DOHH2 (cell line): ENCODE data around the gene NTPCR.

Source experiments
- H3F3A ChIP-seq: fragments of 200-600 bp; sonication (generic), shearing (Covaris generic); 2 replicates; pipeline ENCODE4 v1.6.0; 2016; ENCODE audit warnings: antibody characterized with exemption, mild to moderate bottlenecking; ENCODE audit not compliant: control insufficient read depth, insufficient read depth
- H3K27ac ChIP-seq: fragments of 200-600 bp; sonication (generic); 2 replicates; pipeline ENCODE4 v1.5.1; 2014; ENCODE audit warnings: low read depth, mild to moderate bottlenecking, low read length, moderate library complexity
- H3K27me3 ChIP-seq: fragments of 200-600 bp; sonication (generic); 2 replicates; pipeline ENCODE4 v1.6.1; 2014; ENCODE audit warnings: mild to moderate bottlenecking, low read length, mixed read lengths; ENCODE audit not compliant: control insufficient read depth
- H3K36me3 ChIP-seq: fragments of 200-600 bp; sonication (generic); 2 replicates; pipeline ENCODE4 v1.6.1; 2014; ENCODE audit warnings: mild to moderate bottlenecking, low read length, moderate library complexity, mixed read lengths; ENCODE audit not compliant: control insufficient read depth
- H3K4me1 ChIP-seq: fragments of 200-600 bp; sonication (generic); 2 replicates; pipeline ENCODE4 v1.6.1; 2014; ENCODE audit warnings: mild to moderate bottlenecking, low read length, mixed read lengths; ENCODE audit not compliant: control insufficient read depth
- H3K4me2 ChIP-seq: fragments of 200-600 bp; sonication (generic); 2 replicates; pipeline ENCODE4 v1.6.0; 2014; ENCODE audit warnings: mild to moderate bottlenecking, low read length, moderate library complexity
- H3K4me3 ChIP-seq: fragments of 200-600 bp; sonication (generic); 2 replicates; pipeline ENCODE4 v1.5.1; 2014; ENCODE audit warnings: mild to moderate bottlenecking, low read length, mixed read lengths
- H3K79me2 ChIP-seq: fragments of 200-600 bp; sonication (generic); 2 replicates; pipeline ENCODE4 v1.6.1; 2014; ENCODE audit warnings: mild to moderate bottlenecking, low read length, mixed read lengths; ENCODE audit not compliant: control insufficient read depth
- H3K9me2 ChIP-seq: fragments of 200-600 bp; sonication (generic); replicated peaks from 2 replicates; pipeline ENCODE4 v1.6.1; 2014; ENCODE audit warnings: mild to moderate bottlenecking, low read length, mixed read lengths; ENCODE audit not compliant: control insufficient read depth
- H3K9me3 ChIP-seq: fragments of 200-600 bp; sonication (generic); 2 replicates; pipeline ENCODE4 v1.6.1; 2014; ENCODE audit warnings: antibody characterized with exemption, low read length, mixed read lengths; ENCODE audit not compliant: control insufficient read depth, insufficient read depth
- H4K20me1 ChIP-seq: fragments of 200-600 bp; sonication (generic); 2 replicates; pipeline ENCODE4 v1.6.0; 2014; ENCODE audit warnings: low read depth, mild to moderate bottlenecking, antibody characterized with exemption, low read length, moderate library complexity; ENCODE audit not compliant: control insufficient read depth, insufficient read depth
- CTCF ChIP-seq: fragments of 200-600 bp; sonication (generic); IDR thresholded peaks from one replicate; pipeline ENCODE4 v1.5.1; 2014; ENCODE audit warnings: antibody characterized with exemption, mild to moderate bottlenecking, low read depth, low read length; ENCODE audit not compliant: poor library complexity, severe bottlenecking
- EZH2phosphoT487 ChIP-seq: fragments of 200-600 bp; sonication (generic); IDR thresholded peaks from 2 replicates; pipeline ENCODE4 v1.6.1; 2017; ENCODE audit warnings: borderline replicate concordance, mild to moderate bottlenecking, antibody characterized with exemption, low read length, moderate library complexity, mixed read lengths

NTPCR gene

GRCh38 chr1:232983817-232984567 lies 33.6 kb downstream of the NTPCR start:
- H3K9me2 ChIP-seq: no peaks in the 10 kb centered on the region
- H4K20me1 ChIP-seq: no peaks in the 10 kb centered on the region
- no peak overlapping the region for H3K4me3 ChIP-seq
- no peaks in the 10 kb centered on the region for H3K9me3 ChIP-seq
- no peak overlapping the region for H3K27ac ChIP-seq
- no peaks in the 10 kb centered on the region for H3F3A ChIP-seq
- no peak overlapping the region for H3K4me2 ChIP-seq
- H3K79me2 ChIP-seq: no peaks in the 10 kb centered on the region
- H3K4me1 ChIP-seq: peaks cover 2% of the 10 kb centered on the region
- no peaks in the 10 kb centered on the region for H3K36me3 ChIP-seq
- TF ChIP-seq CTCF (no peak), EZH2phosphoT487 (no peak)
- no peaks in the 10 kb centered on the region for H3K27me3 ChIP-seq

- Histone ChIP-seq H3K36me3 (no peaks in the 10 kb centered on the region), H3K4me3 (no peak overlapping the region), H3K9me3 (no peaks in the 10 kb centered on the region), H3K9me2 (no peaks in the 10 kb centered on the region), H3F3A (no peaks in the 10 kb centered on the region), H3K4me1 (no peaks in the 10 kb centered on the region), H3K27me3 (no peaks in the 10 kb centered on the region), H3K79me2 (no peaks in the 10 kb centered on the region), H3K27ac (no peak overlapping the region), H3K4me2 (no peak overlapping the region), H4K20me1 (no peaks in the 10 kb centered on the region)
- TF ChIP-seq CTCF (no peak), EZH2phosphoT487 (no peak)
Measured at GRCh38 chr1:232984577-232985425, 34.4 kb downstream of the NTPCR start.

- Histone ChIP-seq H3K27me3 (no peaks in the 10 kb centered on the region), H3K79me2 (no peaks in the 10 kb centered on the region), H3K4me1 (no peaks in the 10 kb centered on the region), H3K4me2 (no peak overlapping the region), H3F3A (no peaks in the 10 kb centered on the region), H3K4me3 (no peak overlapping the region), H3K27ac (no peak overlapping the region), H3K9me3 (no peaks in the 10 kb centered on the region), H3K9me2 (no peaks in the 10 kb centered on the region), H3K36me3 (no peaks in the 10 kb centered on the region), H4K20me1 (no peaks in the 10 kb centered on the region)
- TF ChIP-seq CTCF (no peak), EZH2phosphoT487 (no peak)
Measured at GRCh38 chr1:232985882-232986526, 35.6 kb downstream of the NTPCR start.
